ENCODE results near the gene OGN.

DNA sequence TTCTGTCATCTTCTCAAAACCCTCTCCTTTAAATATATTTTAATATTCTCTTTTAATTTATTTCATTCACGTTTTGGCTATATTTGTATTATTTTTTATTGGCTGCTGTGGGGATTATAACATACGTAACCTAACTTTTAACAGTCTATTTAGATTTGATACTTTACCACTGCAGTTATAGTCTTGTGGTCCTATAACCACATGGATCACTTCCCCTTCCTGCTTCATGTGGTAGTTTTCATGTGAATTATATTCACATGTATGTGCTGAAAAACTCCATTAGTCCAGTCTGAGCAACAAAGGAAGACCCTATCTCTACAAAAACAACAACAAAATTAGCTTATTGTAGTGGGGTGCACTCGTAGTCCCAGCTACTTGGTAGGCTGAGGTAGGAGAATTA is 44.3 kb downstream of the OGN start:
- TF ChIP-seq, protein P1, sequence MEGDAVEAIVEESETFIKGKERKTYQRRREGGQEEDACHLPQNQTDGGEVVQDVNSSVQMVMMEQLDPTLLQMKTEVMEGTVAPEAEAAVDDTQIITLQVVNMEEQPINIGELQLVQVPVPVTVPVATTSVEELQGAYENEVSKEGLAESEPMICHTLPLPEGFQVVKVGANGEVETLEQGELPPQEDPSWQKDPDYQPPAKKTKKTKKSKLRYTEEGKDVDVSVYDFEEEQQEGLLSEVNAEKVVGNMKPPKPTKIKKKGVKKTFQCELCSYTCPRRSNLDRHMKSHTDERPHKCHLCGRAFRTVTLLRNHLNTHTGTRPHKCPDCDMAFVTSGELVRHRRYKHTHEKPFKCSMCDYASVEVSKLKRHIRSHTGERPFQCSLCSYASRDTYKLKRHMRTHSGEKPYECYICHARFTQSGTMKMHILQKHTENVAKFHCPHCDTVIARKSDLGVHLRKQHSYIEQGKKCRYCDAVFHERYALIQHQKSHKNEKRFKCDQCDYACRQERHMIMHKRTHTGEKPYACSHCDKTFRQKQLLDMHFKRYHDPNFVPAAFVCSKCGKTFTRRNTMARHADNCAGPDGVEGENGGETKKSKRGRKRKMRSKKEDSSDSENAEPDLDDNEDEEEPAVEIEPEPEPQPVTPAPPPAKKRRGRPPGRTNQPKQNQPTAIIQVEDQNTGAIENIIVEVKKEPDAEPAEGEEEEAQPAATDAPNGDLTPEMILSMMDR (conservative IDR thresholded peaks at IDR 0.05; ENCODE audit: low read depth, low read length): no peak
- no peak for TF ChIP-seq EZH2 (IDR thresholded peaks at IDR 0.05; ENCODE audit: borderline replicate concordance, low read depth, low read length, poor library complexity, severe bottlenecking)
